GM12878 (cell line): ENCODE measurements around the gene MYO15A. TPM values are rescaled to one million over a fixed set of nuclear protein-coding genes. Genes with fewer than 3 reads are reported as not detected.

ENCODE experiments used
- CTCF ChIP-seq, 3 experiments: IDR thresholded peaks in 2 of 3; conservative IDR thresholded peaks in 1 of 3; 2 replicates each; pipeline ENCODE4 v1.5.1; 2011; ENCODE audit warnings: low read depth in 3 of 3, low read length in 3 of 3, mild to moderate bottlenecking in 3 of 3, control low read depth in 2 of 3, moderate library complexity in 2 of 3, inconsistent platforms in 1 of 3, mixed read lengths in 1 of 3; ENCODE audit not compliant: control insufficient read depth in 2 of 3, insufficient read depth in 1 of 3; ENCODE audit errors: extremely low read depth in 1 of 3
- E2F4 ChIP-seq: IDR thresholded peaks from 2 replicates; pipeline ENCODE4 v1.6.1; 2012; ENCODE audit warnings: low read depth, low read length, improper control_type of control experiment
- ESRRA ChIP-seq: IDR thresholded peaks from 2 replicates; pipeline ENCODE4 v1.6.1; 2012; ENCODE audit warnings: mild to moderate bottlenecking, low read length, improper control_type of control experiment
- HDAC2 ChIP-seq: fragments of 200-600 bp; sonication (generic); IDR thresholded peaks from 2 replicates; pipeline ENCODE4 v1.6.1; 2017
- MXI1 ChIP-seq: fragments of 150-350 bp; IDR thresholded peaks from 2 replicates; pipeline ENCODE4 v1.6.1; 2011; ENCODE audit warnings: low read depth, mild to moderate bottlenecking, inconsistent platforms, low read length, improper control_type of control experiment
- NFXL1 ChIP-seq: fragments of 450-650 bp; IDR thresholded peaks from 2 replicates; pipeline ENCODE4 v1.6.1; 2017; ENCODE audit warnings: antibody characterized with exemption, mild to moderate bottlenecking, borderline replicate concordance
- NFYB ChIP-seq: IDR thresholded peaks from 2 replicates; pipeline ENCODE4 v1.6.1; 2011; ENCODE audit warnings: low read depth, mild to moderate bottlenecking, low read length, improper control_type of control experiment, moderate library complexity; ENCODE audit not compliant: insufficient read depth
- NR2F1 ChIP-seq: fragments of 450-650 bp; conservative IDR thresholded peaks from 2 replicates; pipeline ENCODE4 v1.6.1; 2017; ENCODE audit warnings: mild to moderate bottlenecking
- POLR2AphosphoS2 ChIP-seq: IDR thresholded peaks from 2 replicates; pipeline ENCODE4 v1.6.1; 2011; ENCODE audit warnings: low read depth, mild to moderate bottlenecking, low read length, improper control_type of control experiment, moderate library complexity
- RAD51 ChIP-seq: fragments of 450-650 bp; IDR thresholded peaks from 2 replicates; pipeline ENCODE4 v1.6.1; 2016; ENCODE audit warnings: moderate library complexity, mild to moderate bottlenecking, inconsistent platforms
- RFX5 ChIP-seq: IDR thresholded peaks from 2 replicates; pipeline ENCODE4 v1.6.1; 2011; ENCODE audit warnings: low read depth, low read length, improper control_type of control experiment
- RUNX3 ChIP-seq: IDR thresholded peaks from 2 replicates; pipeline ENCODE4 v1.6.1; 2012; ENCODE audit warnings: low read length, inconsistent platforms
- SUPT20H ChIP-seq: IDR thresholded peaks from 2 replicates; pipeline ENCODE4 v1.6.1; 2011; ENCODE audit warnings: low read depth, mild to moderate bottlenecking, low read length, moderate library complexity, borderline replicate concordance; ENCODE audit not compliant: control insufficient read depth
- USF1 ChIP-seq: IDR thresholded peaks from 2 replicates; pipeline ENCODE4 v1.6.1; 2011; ENCODE audit warnings: borderline replicate concordance, low read depth, mild to moderate bottlenecking, moderate library complexity, mixed read lengths, low read length; ENCODE audit not compliant: insufficient read depth; ENCODE audit errors: extremely low read length
- ZNF24 ChIP-seq: fragments of 450-650 bp; IDR thresholded peaks from 2 replicates; pipeline ENCODE4 v1.6.1; 2017; ENCODE audit warnings: antibody characterized with exemption, mild to moderate bottlenecking
- ZSCAN29 ChIP-seq: fragments of 450-650 bp; IDR thresholded peaks from 2 replicates; pipeline ENCODE4 v1.6.1; 2017; ENCODE audit warnings: mild to moderate bottlenecking, moderate library complexity
- polyA plus RNA-seq, 11 experiments: library from polyadenylated mRNA; depleted of rRNA in 4 of 11; unstranded in 6 of 11; stranded (reverse) in 5 of 11; fragments of >200 nt; fragmentation: Nextera tagmentation in 4 of 11; fragmentation: Illumina TruSeq in 1 of 11; extraction: Ambion mirVana in 4 of 11; extraction: Trizol in 1 of 11; gene quantifications; 1 replicate in 1 of 11; 2 replicates in 10 of 11; pipeline versions ENCODE4 v1.2.1 to v1.2.3, GENCODE V29; 2011 to 2016; ENCODE audit warnings: inconsistent platforms in 2 of 11, missing spikeins in 2 of 11, low read depth in 1 of 11
- total RNA-seq, 4 experiments: library from RNA; depleted of rRNA in 3 of 4; stranded (reverse); fragments of >200 nt in 3 of 4; fragmentation: Illumina TruSeq in 1 of 4; extraction: Trizol in 1 of 4; gene quantifications; 2 replicates each; pipeline versions ENCODE4 v1.2.1 to v1.2.3, GENCODE V29; 2013 to 2021

Gene MYO15A
- total and polyA plus RNA-seq, 10 of the 15 experiments (the other 5 are each of a cell fraction or from before 2014, with no cell fraction given): 0.03 to 0.77 (median 0.21) TPM; not detected in 4

GRCh38 chr17:18087610-18088491 is 20.7 kb upstream of the MYO15A start, which contains the start of gene DRG2 (continued):
- TF ChIP-seq CTCF (IDR thresholded peaks at IDR 0.05 in 2 of 3, conservative IDR thresholded peaks at IDR 0.05 in 1 of 3; ENCODE audit: control insufficient read depth in 2 of 3, extremely low read depth in 1 of 3, insufficient read depth in 1 of 3, low read depth in 3 of 3, low read length in 3 of 3) (0 out of 6 replicates have a peak, but pooled peaks of 1 of the 3 experiments have one; percentile 5), HDAC2 (no peak), E2F4 (no peak), NFYB (no peak), RUNX3 (peak; percentile 74), NR2F1 (peak; percentile 65), SUPT20H (no peak), MXI1 (peak; percentile 95), ZNF24 (peak; percentile 82), NFXL1 (no peak), POLR2AphosphoS2 (peak; percentile 59), RAD51 (no peak), USF1 (no peak), ESRRA (peak; percentile 74; the same call in 1 of the 2 replicates), RFX5 (peak; percentile 53), ZSCAN29 (peak; percentile 56; the same call in 1 of the 2 replicates)
